H9 (cell line): ENCODE measurements around the gene CMTM4. TPM values are rescaled to one million over a fixed set of nuclear protein-coding genes. Genes with fewer than 3 reads are reported as not detected.
A peak's percentile ranks its signal among the peaks of the same experiment; 100 is the strongest.
"Not testable (repeated sequence)": the region's sequence is repeated elsewhere in the genome, so short reads cannot be mapped to it uniquely, and the experiment has no call there.

ENCODE experiments used
- DNase-seq: peaks from one replicate; pipeline ENCODE4 v3.0.0-alpha.2; 2017
- H2AFZ ChIP-seq: one replicate; pipeline ENCODE4 v1.6.1; 2013; ENCODE audit warnings: mild to moderate bottlenecking, low read length, control low read depth, moderate library complexity
- H2AK5ac ChIP-seq: 2 replicates; pipeline ENCODE4 v1.6.1; 2013; ENCODE audit warnings: low read length, control low read depth, mixed read lengths; ENCODE audit not compliant: insufficient read length
- H2BK120ac ChIP-seq: one replicate; pipeline ENCODE4 v1.6.1; 2013; ENCODE audit warnings: low read depth, mild to moderate bottlenecking, low read length, control low read depth, inconsistent platforms; ENCODE audit not compliant: poor library complexity, severe bottlenecking
- H2BK12ac ChIP-seq: 2 replicates; pipeline ENCODE4 v1.6.1; 2013; ENCODE audit warnings: low read length, control low read depth, mixed read lengths, low read depth; ENCODE audit not compliant: insufficient read length
- H2BK15ac ChIP-seq: 2 replicates; pipeline ENCODE4 v1.6.1; 2013; ENCODE audit warnings: low read depth, low read length, control low read depth
- H2BK20ac ChIP-seq: one replicate; pipeline ENCODE4 v1.6.1; 2013; ENCODE audit warnings: low read depth, mild to moderate bottlenecking, low read length, control low read depth, inconsistent platforms; ENCODE audit not compliant: poor library complexity, severe bottlenecking
- H2BK5ac ChIP-seq: 2 replicates; pipeline ENCODE4 v1.6.1; 2013; ENCODE audit warnings: low read length, control low read depth, mixed read lengths; ENCODE audit not compliant: insufficient read length
- H3K14ac ChIP-seq: 2 replicates; pipeline ENCODE4 v1.6.1; 2013; ENCODE audit warnings: low read length, control low read depth; ENCODE audit not compliant: insufficient read depth
- H3K18ac ChIP-seq: 2 replicates; pipeline ENCODE4 v1.6.1; 2013; ENCODE audit warnings: low read depth, mild to moderate bottlenecking, mixed read lengths, low read length, control low read depth; ENCODE audit not compliant: insufficient read length
- H3K23ac ChIP-seq: 2 replicates; pipeline ENCODE4 v1.6.1; 2013; ENCODE audit warnings: low read length, control low read depth, mixed read lengths, low read depth; ENCODE audit not compliant: insufficient read length
- H3K23me2 ChIP-seq: 2 replicates; pipeline ENCODE4 v1.6.1; 2013; ENCODE audit warnings: low read depth, mild to moderate bottlenecking, mixed read lengths, low read length, control low read depth; ENCODE audit not compliant: insufficient read length, poor library complexity, severe bottlenecking
- H3K27ac ChIP-seq: 2 replicates; pipeline ENCODE4 v1.5.1; 2013; ENCODE audit warnings: low read length, control low read depth, mixed read lengths, low read depth; ENCODE audit not compliant: insufficient read length
- H3K27me3 ChIP-seq: 2 replicates; pipeline ENCODE4 v1.6.1; 2013; ENCODE audit warnings: low read length, control low read depth, inconsistent platforms; ENCODE audit not compliant: insufficient read depth
- H3K4ac ChIP-seq: 2 replicates; pipeline ENCODE4 v1.6.1; 2013; ENCODE audit warnings: low read depth, mild to moderate bottlenecking, control low read depth, inconsistent platforms, low read length, moderate library complexity
- H3K4me1 ChIP-seq: 2 replicates; pipeline ENCODE4 v1.6.1; 2013; ENCODE audit warnings: low read length, control low read depth, inconsistent platforms; ENCODE audit not compliant: insufficient read depth
- H3K4me2 ChIP-seq: 2 replicates; pipeline ENCODE4 v1.6.1; 2013; ENCODE audit warnings: low read length, control low read depth, mixed read lengths; ENCODE audit not compliant: insufficient read length, insufficient read depth
- H3K56ac ChIP-seq: 2 replicates; pipeline ENCODE4 v1.6.1; 2013; ENCODE audit warnings: low read depth, mild to moderate bottlenecking, mixed read lengths, low read length, control low read depth; ENCODE audit not compliant: insufficient read length
- H3K79me1 ChIP-seq: 2 replicates; pipeline ENCODE4 v1.6.1; 2013; ENCODE audit warnings: low read depth, mild to moderate bottlenecking, moderate library complexity, low read length, control low read depth, inconsistent platforms; ENCODE audit not compliant: insufficient read depth, poor library complexity, severe bottlenecking
- H3K79me2 ChIP-seq: 2 replicates; pipeline ENCODE4 v1.6.1; 2013; ENCODE audit warnings: low read length, control low read depth, inconsistent platforms; ENCODE audit not compliant: insufficient read depth
- H3K9ac ChIP-seq: 2 replicates; pipeline ENCODE4 v1.6.1; 2013; ENCODE audit warnings: low read length, control low read depth, mixed read lengths; ENCODE audit not compliant: insufficient read length; ENCODE audit errors: extremely low read depth
- H3K9me3 ChIP-seq: one replicate; pipeline ENCODE4 v1.6.1; 2013; ENCODE audit warnings: low read depth, low read length, inconsistent platforms; ENCODE audit not compliant: control insufficient read depth
- H3T11ph ChIP-seq: one replicate; pipeline ENCODE4 v1.6.1; 2013; ENCODE audit warnings: mild to moderate bottlenecking, low read length, control low read depth, inconsistent platforms
- H4K20me1 ChIP-seq: one replicate; pipeline ENCODE4 v1.6.1; 2013; ENCODE audit not compliant: control insufficient read depth, insufficient read length, insufficient read depth
- H4K5ac ChIP-seq: 2 replicates; pipeline ENCODE4 v1.6.1; 2013; ENCODE audit warnings: low read depth, mild to moderate bottlenecking, mixed read lengths, low read length, control low read depth; ENCODE audit not compliant: insufficient read length
- H4K8ac ChIP-seq: replicated peaks from 2 replicates; pipeline ENCODE4 v1.6.1; 2013; ENCODE audit warnings: low read length, control low read depth, mixed read lengths, low read depth; ENCODE audit not compliant: insufficient read length
- H4K91ac ChIP-seq: 2 replicates; pipeline ENCODE4 v1.6.1; 2013; ENCODE audit warnings: low read depth, mild to moderate bottlenecking, moderate library complexity, mixed read lengths, low read length, control low read depth; ENCODE audit not compliant: insufficient read length
- H3K27ac Mint-ChIP-seq, 3 experiments: 2 replicates in 2 of 3; 3 replicates in 1 of 3; pipeline ENCODE4 v1.8.0; 2020 to 2021; ENCODE audit warnings: mixed read lengths in 3 of 3, mild to moderate bottlenecking in 1 of 3, moderate library complexity in 1 of 3
- H3K27me3 Mint-ChIP-seq: 2 replicates; pipeline ENCODE4 v1.8.0; 2021; ENCODE audit warnings: low read depth, mild to moderate bottlenecking, moderate library complexity, mixed read lengths
- H3K36me3 Mint-ChIP-seq, 3 experiments: 2 replicates in 2 of 3; 3 replicates in 1 of 3; pipeline ENCODE4 v1.8.0; 2020 to 2021; ENCODE audit warnings: low read depth in 3 of 3, mixed read lengths in 3 of 3; ENCODE audit not compliant: insufficient read depth in 1 of 3
- H3K4me1 Mint-ChIP-seq, 2 experiments: 2 replicates each; pipeline ENCODE4 v1.8.0; 2020; ENCODE audit warnings: mixed read lengths in 2 of 2
- H3K4me3 Mint-ChIP-seq, 2 experiments: 2 replicates in 1 of 2; 3 replicates in 1 of 2; pipeline ENCODE4 v1.8.0; 2020 to 2021; ENCODE audit warnings: mild to moderate bottlenecking in 2 of 2, mixed read lengths in 2 of 2, moderate library complexity in 1 of 2
- H3K9me3 Mint-ChIP-seq, 2 experiments: 2 replicates in 1 of 2; 3 replicates in 1 of 2; pipeline ENCODE4 v1.8.0; 2020; ENCODE audit warnings: mild to moderate bottlenecking in 2 of 2, mixed read lengths in 2 of 2, moderate library complexity in 1 of 2
- WGBS: extraction: QIAGEN DNeasy Blood & Tissue Kit; methylation state at CpG from one replicate; pipeline ENCODE4 v1.1.7; 2013; ENCODE audit warnings: missing lambda C conversion rate, low lambda C conversion rate, mixed read lengths; ENCODE audit not compliant: insufficient read length; ENCODE audit errors: extremely low coverage; 5-methylcytosine and 5-hydroxymethylcytosine counted together
- total RNA-seq: library from RNA; stranded (reverse); gene quantifications from 2 replicates; pipeline ENCODE4 v1.2.1, GENCODE V29; 2021
- TF ChIP-seq, protein P1 (sequence below): fragments of 200-600 bp; sonication (generic); conservative IDR thresholded peaks from 3 replicates; pipeline ENCODE4 v1.8.0; 2021; ENCODE audit warnings: antibody characterized with exemption, mild to moderate bottlenecking

The CMTM4 gene
- total RNA-seq, 1 experiment from 2014 or later: 40.5 TPM

DNA sequence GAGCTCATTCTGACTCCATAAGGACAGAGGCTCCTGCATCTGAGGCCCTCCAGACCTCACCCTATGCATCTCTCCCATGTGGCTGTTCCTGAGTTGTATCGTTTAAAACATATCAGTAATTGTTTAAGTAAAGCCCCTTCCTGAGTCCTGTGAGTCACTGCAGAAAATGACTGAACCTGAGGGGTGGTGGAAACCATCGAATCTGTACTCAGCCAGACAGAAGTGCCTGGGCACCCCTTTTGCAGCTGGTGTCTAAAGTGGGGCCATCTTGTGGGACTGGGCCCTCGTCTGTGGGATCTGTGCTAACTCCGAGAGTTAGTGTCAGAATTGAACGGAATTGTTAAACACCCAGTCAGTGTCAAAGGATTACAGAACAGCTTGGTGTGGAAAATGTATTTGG is 66.7 kb downstream of the CMTM4 start:
- no peak overlapping the region for H2BK12ac ChIP-seq
- WGBS: no CpG with 5 or more reads among the region's 5 CpGs
- H2BK120ac ChIP-seq: no peak overlapping the region
- no peak for DNase-seq
- no peak overlapping the region for H2BK20ac ChIP-seq
- no peaks in the 10 kb centered on the region for H3K23me2 ChIP-seq
- H4K20me1 ChIP-seq: no peaks in the 10 kb centered on the region
- H3K4me2 ChIP-seq: no peak overlapping the region
- H3K9me3 Mint-ChIP-seq: no peaks in the 10 kb centered on the region
- no peak overlapping the region for H2AFZ ChIP-seq
- H3K79me2 ChIP-seq: no peaks in the 10 kb centered on the region
- H3K4me1 Mint-ChIP-seq: peaks cover 3 to 9% of the 10 kb centered on the region in 2 experiments; a peak in 3 of 4 replicates
- no peaks in the 10 kb centered on the region for H3K27me3 Mint-ChIP-seq
- no peak overlapping the region for H3K9ac ChIP-seq
- no peaks in the 10 kb centered on the region for H3K79me1 ChIP-seq
- no peak overlapping the region for H2AK5ac ChIP-seq
- peaks cover 23 to 48% (median 47%) of the 10 kb centered on the region in 3 experiments for H3K36me3 Mint-ChIP-seq
- no peak overlapping the region for H3K14ac ChIP-seq
- H3K27ac Mint-ChIP-seq: no peak overlapping the region
- no peak overlapping the region for H2BK5ac ChIP-seq
- H3K56ac ChIP-seq: no peak overlapping the region
- H4K5ac ChIP-seq: no peak overlapping the region
- no peak overlapping the region for H3K4ac ChIP-seq
- no peak overlapping the region for H3K23ac ChIP-seq
- no peak overlapping the region for H2BK15ac ChIP-seq
- H3T11ph ChIP-seq: no peak overlapping the region
- H3K9me3 ChIP-seq: no peaks in the 10 kb centered on the region
- no peak overlapping the region for H3K18ac ChIP-seq
- H3K4me1 ChIP-seq: no peaks in the 10 kb centered on the region
- TF ChIP-seq, protein P1, sequence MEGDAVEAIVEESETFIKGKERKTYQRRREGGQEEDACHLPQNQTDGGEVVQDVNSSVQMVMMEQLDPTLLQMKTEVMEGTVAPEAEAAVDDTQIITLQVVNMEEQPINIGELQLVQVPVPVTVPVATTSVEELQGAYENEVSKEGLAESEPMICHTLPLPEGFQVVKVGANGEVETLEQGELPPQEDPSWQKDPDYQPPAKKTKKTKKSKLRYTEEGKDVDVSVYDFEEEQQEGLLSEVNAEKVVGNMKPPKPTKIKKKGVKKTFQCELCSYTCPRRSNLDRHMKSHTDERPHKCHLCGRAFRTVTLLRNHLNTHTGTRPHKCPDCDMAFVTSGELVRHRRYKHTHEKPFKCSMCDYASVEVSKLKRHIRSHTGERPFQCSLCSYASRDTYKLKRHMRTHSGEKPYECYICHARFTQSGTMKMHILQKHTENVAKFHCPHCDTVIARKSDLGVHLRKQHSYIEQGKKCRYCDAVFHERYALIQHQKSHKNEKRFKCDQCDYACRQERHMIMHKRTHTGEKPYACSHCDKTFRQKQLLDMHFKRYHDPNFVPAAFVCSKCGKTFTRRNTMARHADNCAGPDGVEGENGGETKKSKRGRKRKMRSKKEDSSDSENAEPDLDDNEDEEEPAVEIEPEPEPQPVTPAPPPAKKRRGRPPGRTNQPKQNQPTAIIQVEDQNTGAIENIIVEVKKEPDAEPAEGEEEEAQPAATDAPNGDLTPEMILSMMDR: no peak
- no peak overlapping the region for H4K91ac ChIP-seq
- no peak overlapping the region for H4K8ac ChIP-seq
- H3K4me3 Mint-ChIP-seq: no peak overlapping the region
- no peak overlapping the region for H3K27ac ChIP-seq
- no peaks in the 10 kb centered on the region for H3K27me3 ChIP-seq

DNA sequence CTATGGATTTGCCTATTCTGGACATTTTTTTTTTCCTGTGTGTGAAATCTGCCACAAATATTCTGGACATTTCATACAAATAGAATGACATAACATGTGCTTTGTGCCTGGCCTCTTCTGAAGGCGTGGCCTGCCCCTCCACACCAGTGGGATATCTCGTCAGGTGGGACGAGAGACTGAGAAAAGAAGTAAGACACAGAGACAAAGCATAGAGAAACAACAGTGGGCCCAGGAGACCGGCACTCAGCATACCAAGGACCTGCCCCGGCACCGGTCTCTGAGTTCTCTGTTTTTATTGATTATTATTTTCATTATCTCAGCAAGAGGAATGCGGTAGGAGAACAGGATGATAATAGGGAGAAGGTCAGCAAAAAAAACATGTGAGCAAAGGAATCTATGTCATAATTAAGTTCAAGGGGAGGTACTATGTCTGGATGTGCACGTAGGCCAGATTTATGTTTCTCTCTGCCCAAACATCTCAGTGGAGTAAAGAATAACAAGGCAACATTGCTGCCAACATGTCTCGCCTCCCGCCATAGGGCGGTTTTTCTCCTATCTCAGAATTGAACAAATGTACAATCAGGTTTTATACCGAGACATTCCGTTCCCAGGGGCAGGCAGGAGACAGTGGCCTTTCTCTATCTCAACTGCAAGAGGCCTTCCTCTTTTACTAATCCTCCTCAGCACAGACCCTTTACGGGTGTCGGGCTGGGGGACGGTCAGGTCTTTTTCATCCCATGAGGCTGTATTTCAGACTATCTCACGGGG is 68.7 kb downstream of the CMTM4 start:
- H3K4me2 ChIP-seq: not testable (repeated sequence)

More for the DNA sequence above, 68.7 kb downstream of the CMTM4 start:
- H3K18ac ChIP-seq, H3K23ac ChIP-seq, H4K8ac ChIP-seq, H4K20me1 ChIP-seq, H2BK20ac ChIP-seq, H3K27me3 ChIP-seq, H2BK12ac ChIP-seq, H2BK120ac ChIP-seq, H3K27me3 Mint-ChIP-seq, H3K14ac ChIP-seq, H3K56ac ChIP-seq, H3K9me3 Mint-ChIP-seq, H3K4ac ChIP-seq, H2BK15ac ChIP-seq, H3T11ph ChIP-seq, H3K23me2 ChIP-seq, H3K9me3 ChIP-seq, H3K79me2 ChIP-seq, H4K5ac ChIP-seq, H3K27ac ChIP-seq, H3K4me3 Mint-ChIP-seq, H3K9ac ChIP-seq, DNase-seq, H4K91ac ChIP-seq, H3K4me1 ChIP-seq, H2AFZ ChIP-seq, H2BK5ac ChIP-seq, H3K79me1 ChIP-seq, H2AK5ac ChIP-seq: not testable (repeated sequence)
- WGBS: no CpG with 5 or more reads among the region's 17 CpGs
- Mint-ChIP-seq H3K36me3 (peaks cover 14 to 37% (median 35%) of the 10 kb centered on the region in 3 experiments), H3K27ac (peak overlapping the region in 1 of 3 experiments; percentile 49; a peak in 1 of 7 replicates), H3K4me1 (peaks cover 11 to 17% of the 10 kb centered on the region in 2 experiments)
